Measurements from ENCODE around the gene DISC1.
"Not testable (repeated sequence)": the region's sequence is repeated elsewhere in the genome, so short reads cannot be mapped to it uniquely, and the experiment has no call there.

Gene DISC1

GRCh38 chr1:231636157-231636556, 9.6 kb downstream of the DISC1 start:
- no peak for DNase-seq (ENCODE audit: low read depth in 2 of 2)

DNA sequence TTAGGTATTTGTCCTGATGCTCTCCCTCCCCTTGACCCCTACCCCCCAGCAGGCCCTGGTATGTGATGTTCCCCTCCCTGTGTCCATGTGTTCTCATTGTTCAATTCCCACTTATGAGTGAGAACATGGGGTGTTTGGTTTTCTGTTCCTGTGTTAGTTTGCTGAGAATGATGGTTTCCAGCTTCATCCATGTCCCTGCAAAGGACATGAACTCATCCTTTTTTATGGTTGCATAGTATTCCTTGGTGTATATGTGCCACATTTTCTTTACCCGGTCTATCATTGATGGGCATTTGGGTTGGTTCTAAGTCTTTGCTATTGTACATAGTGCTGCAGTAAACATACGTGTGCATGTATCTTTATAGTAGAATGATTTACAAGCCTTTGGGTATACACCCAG, 10.3 kb downstream of the DISC1 start:
- DNase-seq (ENCODE audit: low read depth in 2 of 2), result not testable (repeated sequence)

GRCh38 chr1:231638647-231639046, 12.1 kb downstream of the DISC1 start:
- DNase-seq (ENCODE audit: low read depth in 2 of 2), result no peak

- peak; percentile 17 to 25 for DNase-seq (ENCODE audit: low read depth in 2 of 2)
Measured at GRCh38 chr1:231639819-231640218, 13.2 kb downstream of the DISC1 start.

DNA sequence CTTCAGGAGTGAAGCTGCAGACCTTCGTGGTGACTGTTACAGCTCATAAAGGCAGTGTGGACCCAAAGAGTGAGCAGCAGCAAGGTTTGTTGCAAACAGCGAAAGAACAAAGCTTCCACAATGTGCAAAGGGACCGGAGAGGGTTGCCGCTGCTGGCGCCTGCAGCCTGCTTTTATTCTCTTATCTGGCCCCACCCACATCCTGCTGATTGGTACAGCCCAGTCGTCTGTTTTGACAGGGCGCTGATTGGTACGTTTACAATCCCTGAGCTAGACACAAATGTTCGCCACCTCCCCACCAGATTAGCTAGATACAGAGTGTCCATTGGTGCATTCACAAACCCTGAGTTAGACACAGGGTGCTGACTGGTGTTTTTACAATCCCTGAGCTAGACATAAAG, 14.9 kb downstream of the DISC1 start:
- not testable (repeated sequence) for DNase-seq (ENCODE audit: low read depth in 2 of 2)

GRCh38 chr1:231642061-231642460, 15.5 kb downstream of the DISC1 start:
- not testable (repeated sequence) for DNase-seq (ENCODE audit: low read depth in 2 of 2)

- DNase-seq (ENCODE audit: low read depth in 2 of 2), result no peak
Measured at GRCh38 chr1:231642618-231643017, 16.0 kb downstream of the DISC1 start.

GRCh38 chr1:231643071-231643934, 16.7 kb downstream of the DISC1 start:
- no peak for DNase-seq (ENCODE audit: low read depth in 2 of 2)

GRCh38 chr1:231643935-231644237, 17.3 kb downstream of the DISC1 start:
- DNase-seq (ENCODE audit: low read depth in 2 of 2), result no peak

DNA sequence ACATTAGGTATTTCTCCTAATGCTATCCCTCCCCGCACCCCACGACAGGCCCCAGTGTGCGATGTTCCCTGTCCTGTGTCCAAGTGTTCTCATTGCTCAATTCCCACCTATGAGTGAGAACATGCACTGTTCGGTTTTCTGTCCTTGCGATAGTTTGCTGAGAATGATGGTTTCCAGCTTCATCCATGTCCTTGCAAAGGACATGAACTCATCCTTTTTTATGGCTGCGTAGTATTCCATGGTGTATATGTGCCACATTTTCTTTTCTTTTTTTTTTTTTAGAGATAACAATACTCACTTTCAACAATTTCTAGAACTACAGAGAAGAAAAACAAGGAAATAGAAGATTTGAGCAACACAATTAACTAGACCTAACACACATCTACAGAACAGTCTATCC, 19.0 kb downstream of the DISC1 start:
- DNase-seq (ENCODE audit: low read depth in 2 of 2), result not testable (repeated sequence)

DNA sequence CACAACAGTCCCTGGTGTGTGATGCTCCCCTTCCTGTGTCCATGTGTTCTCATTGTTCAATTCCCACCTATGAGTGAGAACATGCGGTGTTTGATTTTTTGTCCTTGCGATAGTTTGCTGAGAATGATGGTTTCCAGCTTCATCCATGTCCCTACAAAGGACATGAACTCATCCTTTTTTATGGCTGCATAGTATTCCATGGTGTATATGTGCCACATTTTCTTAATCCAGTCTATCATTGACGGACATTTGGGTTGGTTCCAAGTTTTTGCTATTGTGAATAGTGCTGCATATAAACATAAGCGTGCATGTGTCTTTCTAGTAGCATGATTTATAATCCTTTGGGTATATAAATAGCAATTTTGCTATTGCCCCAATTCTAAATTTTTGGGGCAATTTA, 19.6 kb downstream of the DISC1 start:
- not testable (repeated sequence) for DNase-seq (ENCODE audit: low read depth in 2 of 2)

DNA sequence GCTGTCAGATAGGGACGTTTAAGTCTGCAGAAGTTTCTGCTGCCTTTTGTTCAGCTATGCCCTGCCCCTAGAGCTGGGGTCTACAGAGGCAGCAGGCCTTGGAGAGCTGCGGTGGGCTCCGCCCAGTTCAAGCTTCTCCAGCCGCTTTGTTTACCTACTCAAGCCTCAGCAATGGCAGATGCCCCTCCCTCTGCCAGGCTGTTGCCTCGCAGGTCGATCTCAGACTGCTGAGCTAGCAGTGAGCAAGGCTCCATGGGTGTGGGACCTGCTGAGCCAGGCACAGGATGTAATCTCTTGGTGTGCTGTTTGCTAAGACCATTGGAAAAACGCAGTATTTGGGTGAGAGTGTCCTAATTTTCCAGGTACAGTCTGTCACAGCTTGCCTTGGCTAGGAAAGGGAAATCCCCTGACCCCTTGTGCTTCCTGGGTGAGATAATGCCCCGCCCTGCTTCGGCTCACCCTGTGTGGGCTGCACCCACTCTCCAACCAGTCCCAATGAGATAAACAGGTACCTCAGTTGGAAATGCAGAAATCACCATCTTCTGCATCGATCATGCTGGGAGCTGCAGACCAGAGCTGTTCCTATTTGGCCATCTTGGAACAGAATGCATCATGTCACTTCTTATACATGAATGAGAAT, 25.2 kb downstream of the DISC1 start:
- not testable (repeated sequence) for DNase-seq (ENCODE audit: low read depth in 2 of 2)

DNA sequence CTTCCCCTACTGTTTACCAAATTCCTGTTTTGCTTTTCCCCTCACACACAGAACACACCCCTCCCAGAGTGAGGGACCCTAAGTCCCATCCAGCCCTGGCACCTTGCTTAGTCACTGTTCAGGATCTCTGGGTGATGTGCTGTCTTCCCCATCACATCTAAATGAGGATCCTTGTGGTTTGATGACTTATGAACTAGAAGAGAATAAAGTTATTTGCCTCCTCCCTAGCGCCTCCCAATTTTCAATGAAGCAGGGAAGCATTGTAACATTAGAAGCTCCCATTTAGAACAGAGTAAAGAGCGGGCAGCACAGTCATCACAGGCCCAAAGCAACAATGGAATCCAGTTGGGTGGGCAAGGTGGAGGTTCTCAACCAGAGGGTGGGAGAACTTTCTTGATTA, 27.0 kb downstream of the DISC1 start:
- no peak for DNase-seq (ENCODE audit: low read depth in 2 of 2)

DNA sequence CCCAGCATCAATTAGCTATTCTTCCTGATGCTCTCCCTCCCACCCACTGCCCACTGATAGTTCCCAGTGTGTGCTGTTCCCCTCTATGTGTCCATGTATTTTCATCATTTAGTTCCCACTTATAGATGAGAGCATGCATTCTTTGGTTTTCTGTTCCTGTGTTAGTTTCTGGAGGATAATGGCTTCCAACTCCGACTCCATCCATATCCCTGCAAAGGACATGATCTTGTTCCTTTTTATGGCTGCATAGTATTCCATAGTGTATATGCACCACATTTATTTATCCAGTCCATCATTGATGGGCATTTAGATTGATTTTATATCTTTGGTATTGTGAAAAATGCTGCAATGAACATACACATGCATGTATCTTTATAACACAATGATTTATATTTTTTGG, 30.2 kb downstream of the DISC1 start:
- DNase-seq (ENCODE audit: low read depth in 2 of 2), result no peak

- DNase-seq (ENCODE audit: low read depth in 2 of 2), result not testable (repeated sequence)
Measured at GRCh38 chr1:231658223-231658622, 31.6 kb downstream of the DISC1 start.

GRCh38 chr1:231660198-231660597, 33.6 kb downstream of the DISC1 start:
- no peak for DNase-seq (ENCODE audit: low read depth in 2 of 2)

DNA sequence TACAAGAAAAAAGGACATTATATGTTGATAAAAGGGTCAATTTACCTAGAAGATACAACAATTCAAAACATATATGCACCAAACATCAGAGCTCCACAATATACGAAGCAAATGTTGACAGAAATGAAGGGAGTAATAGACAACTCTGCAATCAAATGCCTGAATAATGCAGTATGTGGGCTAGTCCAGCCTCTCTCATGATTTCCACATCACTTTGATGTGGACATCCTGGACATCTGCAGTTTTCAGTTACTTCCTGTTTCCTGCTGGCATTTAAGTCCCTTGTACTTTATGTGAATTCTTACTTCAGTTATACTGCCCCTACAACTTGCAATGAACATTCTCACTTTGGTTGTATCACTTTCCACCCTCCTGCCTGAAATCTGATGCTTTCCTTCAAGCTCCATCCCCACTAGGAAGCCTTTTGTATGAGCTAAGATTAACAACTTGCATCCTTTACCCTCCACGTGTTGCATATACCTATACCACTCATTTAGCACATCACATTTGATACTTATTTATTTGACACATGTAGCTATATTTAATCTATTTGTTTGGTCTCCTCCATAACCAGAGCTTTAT, 36.7 kb downstream of the DISC1 start:
- DNase-seq (ENCODE audit: low read depth in 2 of 2), result no peak

DNA sequence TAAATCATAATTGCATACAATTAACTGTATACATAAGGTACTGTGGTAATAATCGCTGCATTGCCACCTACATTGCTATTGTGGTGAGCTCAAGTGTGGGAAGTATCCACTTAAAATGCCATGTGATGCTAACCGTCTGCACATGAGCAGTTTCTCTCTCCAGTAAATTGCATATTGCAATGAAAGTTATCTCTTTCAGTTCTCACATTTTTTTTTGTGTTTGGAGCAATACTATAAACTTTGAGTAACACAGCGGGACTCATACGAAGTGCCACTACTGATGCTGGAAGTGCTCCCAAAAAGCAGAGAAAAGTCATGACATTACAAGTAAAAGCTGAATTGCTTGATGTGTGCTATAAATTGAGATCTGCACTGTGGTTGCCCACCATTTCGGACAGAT, 38.5 kb downstream of the DISC1 start:
- DNase-seq (ENCODE audit: low read depth in 2 of 2), result no peak

DNA sequence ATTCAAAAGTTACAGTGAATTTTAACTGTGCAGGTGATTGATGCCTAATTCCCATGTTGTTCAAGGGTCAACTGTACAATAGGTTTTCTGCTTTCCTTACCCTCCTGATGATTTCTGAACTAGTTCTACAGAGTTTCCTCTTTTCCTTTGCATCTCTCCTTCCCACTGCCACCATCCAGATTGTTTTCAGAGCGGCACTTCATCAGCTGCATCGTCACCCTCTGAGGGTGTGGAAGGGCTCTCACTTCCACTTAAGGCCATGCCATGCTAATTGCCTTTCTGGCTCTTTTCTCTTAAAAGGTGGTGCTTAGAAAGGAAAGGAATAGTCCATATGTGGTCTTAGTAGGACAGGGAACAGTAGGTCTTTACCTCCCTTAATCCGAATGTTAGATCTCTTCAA, 39.1 kb downstream of the DISC1 start:
- no peak for DNase-seq (ENCODE audit: low read depth in 2 of 2)

- no peak for DNase-seq (ENCODE audit: low read depth in 2 of 2)
Measured at GRCh38 chr1:231666220-231666936, 39.8 kb downstream of the DISC1 start.

- DNase-seq (ENCODE audit: low read depth in 2 of 2), result no peak
Measured at GRCh38 chr1:231666937-231667608, 40.5 kb downstream of the DISC1 start.
